Measurements from ENCODE around the gene NPIPB8.

DNA sequence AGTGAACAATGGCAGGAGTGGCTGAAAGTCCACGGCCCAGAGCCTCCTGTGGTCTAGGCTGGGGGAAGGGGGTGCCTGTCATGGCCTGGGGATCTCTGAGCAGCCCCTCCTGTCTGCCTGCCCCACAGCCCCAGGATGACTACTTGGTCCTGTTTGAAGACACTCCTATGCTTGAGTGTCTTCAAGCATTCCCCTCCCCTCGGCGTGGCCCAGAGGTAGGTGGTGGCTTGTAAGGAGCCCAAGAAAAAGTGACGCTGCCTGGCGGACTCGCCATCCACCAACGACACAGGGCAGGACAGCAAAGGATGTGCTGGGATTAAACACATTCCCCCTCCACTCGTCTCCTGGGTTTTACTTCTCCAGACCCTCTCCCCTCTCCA lies 33.7 kb upstream of the NPIPB8 start:
- TF ChIP-seq, protein P1, sequence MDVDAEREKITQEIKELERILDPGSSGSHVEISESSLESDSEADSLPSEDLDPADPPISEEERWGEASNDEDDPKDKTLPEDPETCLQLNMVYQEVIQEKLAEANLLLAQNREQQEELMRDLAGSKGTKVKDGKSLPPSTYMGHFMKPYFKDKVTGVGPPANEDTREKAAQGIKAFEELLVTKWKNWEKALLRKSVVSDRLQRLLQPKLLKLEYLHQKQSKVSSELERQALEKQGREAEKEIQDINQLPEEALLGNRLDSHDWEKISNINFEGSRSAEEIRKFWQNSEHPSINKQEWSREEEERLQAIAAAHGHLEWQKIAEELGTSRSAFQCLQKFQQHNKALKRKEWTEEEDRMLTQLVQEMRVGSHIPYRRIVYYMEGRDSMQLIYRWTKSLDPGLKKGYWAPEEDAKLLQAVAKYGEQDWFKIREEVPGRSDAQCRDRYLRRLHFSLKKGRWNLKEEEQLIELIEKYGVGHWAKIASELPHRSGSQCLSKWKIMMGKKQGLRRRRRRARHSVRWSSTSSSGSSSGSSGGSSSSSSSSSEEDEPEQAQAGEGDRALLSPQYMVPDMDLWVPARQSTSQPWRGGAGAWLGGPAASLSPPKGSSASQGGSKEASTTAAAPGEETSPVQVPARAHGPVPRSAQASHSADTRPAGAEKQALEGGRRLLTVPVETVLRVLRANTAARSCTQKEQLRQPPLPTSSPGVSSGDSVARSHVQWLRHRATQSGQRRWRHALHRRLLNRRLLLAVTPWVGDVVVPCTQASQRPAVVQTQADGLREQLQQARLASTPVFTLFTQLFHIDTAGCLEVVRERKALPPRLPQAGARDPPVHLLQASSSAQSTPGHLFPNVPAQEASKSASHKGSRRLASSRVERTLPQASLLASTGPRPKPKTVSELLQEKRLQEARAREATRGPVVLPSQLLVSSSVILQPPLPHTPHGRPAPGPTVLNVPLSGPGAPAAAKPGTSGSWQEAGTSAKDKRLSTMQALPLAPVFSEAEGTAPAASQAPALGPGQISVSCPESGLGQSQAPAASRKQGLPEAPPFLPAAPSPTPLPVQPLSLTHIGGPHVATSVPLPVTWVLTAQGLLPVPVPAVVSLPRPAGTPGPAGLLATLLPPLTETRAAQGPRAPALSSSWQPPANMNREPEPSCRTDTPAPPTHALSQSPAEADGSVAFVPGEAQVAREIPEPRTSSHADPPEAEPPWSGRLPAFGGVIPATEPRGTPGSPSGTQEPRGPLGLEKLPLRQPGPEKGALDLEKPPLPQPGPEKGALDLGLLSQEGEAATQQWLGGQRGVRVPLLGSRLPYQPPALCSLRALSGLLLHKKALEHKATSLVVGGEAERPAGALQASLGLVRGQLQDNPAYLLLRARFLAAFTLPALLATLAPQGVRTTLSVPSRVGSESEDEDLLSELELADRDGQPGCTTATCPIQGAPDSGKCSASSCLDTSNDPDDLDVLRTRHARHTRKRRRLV (CRISPR knock-in tag; IDR thresholded peaks at IDR 0.05), result no peak
- no peak for TF ChIP-seq ETV5 (CRISPR knock-in tag; IDR thresholded peaks at IDR 0.05; ENCODE audit: borderline replicate concordance)
- TF ChIP-seq EZH2 (conservative IDR thresholded peaks at IDR 0.05; ENCODE audit: low read depth, low read length), result no peak
- no peak for TF ChIP-seq TARDBP (CRISPR knock-in tag; IDR thresholded peaks at IDR 0.05)
- TF ChIP-seq, protein P2, sequence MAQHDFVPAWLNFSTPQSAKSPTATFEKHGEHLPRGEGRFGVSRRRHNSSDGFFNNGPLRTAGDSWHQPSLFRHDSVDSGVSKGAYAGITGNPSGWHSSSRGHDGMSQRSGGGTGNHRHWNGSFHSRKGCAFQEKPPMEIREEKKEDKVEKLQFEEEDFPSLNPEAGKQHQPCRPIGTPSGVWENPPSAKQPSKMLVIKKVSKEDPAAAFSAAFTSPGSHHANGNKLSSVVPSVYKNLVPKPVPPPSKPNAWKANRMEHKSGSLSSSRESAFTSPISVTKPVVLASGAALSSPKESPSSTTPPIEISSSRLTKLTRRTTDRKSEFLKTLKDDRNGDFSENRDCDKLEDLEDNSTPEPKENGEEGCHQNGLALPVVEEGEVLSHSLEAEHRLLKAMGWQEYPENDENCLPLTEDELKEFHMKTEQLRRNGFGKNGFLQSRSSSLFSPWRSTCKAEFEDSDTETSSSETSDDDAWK (CRISPR knock-in tag; IDR thresholded peaks at IDR 0.05), result no peak

Measured in HepG2 (cell line).